Muscle layer of duodenum (tissue), 2 donors: ENCODE data around the gene USH2A.

ENCODE experiments used
- H3K27ac ChIP-seq: one replicate; pipeline ENCODE4 v1.7.0; 2013; ENCODE audit warnings: mild to moderate bottlenecking, low read length
- H3K27me3 ChIP-seq: one replicate; pipeline ENCODE4 v1.7.0; 2013; ENCODE audit warnings: low read depth, mild to moderate bottlenecking, control low read depth, low read length
- H3K36me3 ChIP-seq, 2 donors: one replicate each; pipeline ENCODE4 v1.7.0; 2013; ENCODE audit warnings: low read length in 2 of 2, control low read depth in 1 of 2, mild to moderate bottlenecking in 1 of 2; ENCODE audit not compliant: insufficient read depth in 2 of 2, control insufficient read depth in 1 of 2
- H3K4me1 ChIP-seq, 2 donors: one replicate each; pipeline ENCODE4 v1.7.0; 2013; ENCODE audit warnings: low read length in 2 of 2, mild to moderate bottlenecking in 2 of 2, control low read depth in 1 of 2, moderate library complexity in 1 of 2; ENCODE audit not compliant: insufficient read depth in 2 of 2, control insufficient read depth in 1 of 2
- H3K4me3 ChIP-seq, 2 donors: one replicate each; pipeline ENCODE4 v1.7.0; 2013; ENCODE audit warnings: low read length in 2 of 2, low read depth in 1 of 2, mild to moderate bottlenecking in 1 of 2
- H3K9me3 ChIP-seq, 2 donors: one replicate each; pipeline ENCODE4 v1.7.0; 2013; ENCODE audit warnings: low read length in 2 of 2, control low read depth in 1 of 2, mild to moderate bottlenecking in 1 of 2; ENCODE audit not compliant: control insufficient read depth in 1 of 2
- donor health status: healthy.

Gene USH2A

DNA sequence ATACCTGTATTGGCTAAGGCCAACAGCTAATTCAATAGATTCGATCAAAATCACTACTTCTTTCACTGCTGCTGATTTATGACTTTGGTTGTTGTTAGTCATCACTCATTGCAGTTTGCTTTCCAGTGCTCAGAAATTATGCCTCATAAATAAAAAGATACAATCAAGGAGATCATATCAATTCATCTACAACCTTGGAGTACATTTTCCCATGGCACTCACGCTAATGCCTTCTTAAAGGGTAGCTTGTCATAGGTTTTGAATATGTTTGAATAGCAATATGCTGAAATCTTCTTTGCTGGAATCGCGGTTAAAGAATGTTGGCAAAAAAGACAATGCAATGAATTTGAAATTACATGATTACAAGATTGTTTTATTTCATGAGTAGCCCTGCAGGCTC lies 766.2 kb downstream of the USH2A start:
- H3K4me1 ChIP-seq: no peaks in the 10 kb centered on the region
- no peaks in the 10 kb centered on the region for H3K27me3 ChIP-seq
- H3K27ac ChIP-seq: no peak overlapping the region
- no peak overlapping the region for H3K4me3 ChIP-seq
- H3K9me3 ChIP-seq: no peaks in the 10 kb centered on the region
- no peaks in the 10 kb centered on the region for H3K36me3 ChIP-seq

DNA sequence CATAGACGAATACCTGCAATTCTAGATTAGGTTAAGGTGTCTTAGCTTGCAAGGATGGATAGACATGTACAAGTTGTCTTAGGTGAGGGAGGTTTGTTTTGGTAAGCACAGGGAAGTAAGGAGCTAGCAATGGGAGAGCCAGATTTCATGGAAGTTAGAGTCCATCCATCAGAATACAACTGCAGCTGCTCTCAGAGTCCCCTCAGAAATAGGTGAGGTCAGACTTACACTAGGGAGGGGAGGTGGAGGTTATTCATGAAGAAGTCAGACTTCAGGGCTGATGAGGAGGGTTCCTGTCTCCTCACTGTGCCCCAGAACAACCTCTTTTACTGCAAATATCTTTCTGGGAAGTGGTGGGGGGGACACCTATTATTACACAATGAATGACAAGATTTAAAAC lies 770.9 kb downstream of the USH2A start:
- H3K27me3 ChIP-seq: no peaks in the 10 kb centered on the region
- H3K4me3 ChIP-seq: no peak overlapping the region
- no peak overlapping the region for H3K27ac ChIP-seq
- H3K36me3 ChIP-seq: no peaks in the 10 kb centered on the region
- H3K4me1 ChIP-seq: no peaks in the 10 kb centered on the region
- H3K9me3 ChIP-seq: no peaks in the 10 kb centered on the region

DNA sequence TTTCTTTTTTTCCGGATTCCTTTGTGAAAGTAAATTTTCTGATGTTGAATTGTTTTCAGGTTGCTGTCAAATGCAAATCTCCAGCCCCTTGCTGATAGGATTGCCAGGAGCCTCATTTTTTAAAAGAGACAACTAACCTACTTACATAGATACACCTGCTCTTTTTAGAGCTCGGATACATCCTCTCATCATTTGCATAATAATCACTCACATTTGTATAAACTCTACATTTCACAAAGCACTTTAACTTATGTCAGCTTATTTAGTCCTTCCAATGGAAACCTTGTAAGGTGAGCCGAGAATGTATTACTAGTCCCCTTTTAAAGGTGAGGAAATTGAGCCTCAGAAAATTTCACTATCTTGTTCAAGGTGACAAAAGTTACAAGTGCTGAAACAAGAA lies 771.4 kb downstream of the USH2A start:
- H3K4me3 ChIP-seq: no peak overlapping the region

DNA sequence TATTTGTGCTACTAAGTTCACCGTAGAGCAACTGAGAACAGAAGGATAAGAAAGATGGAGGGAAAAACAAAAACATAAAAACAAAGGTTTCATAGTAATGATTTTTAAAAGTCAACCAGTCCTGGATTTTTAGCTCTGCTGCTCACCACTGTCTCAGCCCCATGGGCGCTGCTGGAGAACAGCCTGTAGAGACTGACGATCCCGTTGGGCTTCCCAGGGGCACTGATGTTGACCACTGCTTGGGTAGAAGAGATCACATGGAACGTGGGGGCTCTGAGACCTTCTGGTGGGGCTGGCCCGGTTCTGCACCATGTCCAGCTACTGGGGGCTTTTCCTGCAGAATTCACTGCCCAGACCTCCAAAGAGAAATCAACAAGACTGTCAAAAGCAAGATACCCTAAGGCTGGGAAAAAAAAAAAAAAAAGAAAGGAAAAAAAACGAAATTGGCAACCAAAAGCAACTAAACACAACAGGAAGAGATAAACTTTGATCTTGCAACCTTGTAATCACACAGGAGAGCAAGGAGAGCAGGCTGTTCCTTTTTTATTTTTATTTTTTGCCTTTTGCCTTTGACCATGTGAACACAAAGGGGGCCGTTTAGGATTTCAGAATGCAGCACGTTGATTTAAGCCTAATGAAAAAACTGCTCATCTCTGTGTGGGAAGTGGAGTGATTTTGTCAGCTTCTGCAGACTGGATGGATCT lies 772.6 kb downstream of the USH2A start:
- no peaks in the 10 kb centered on the region for H3K36me3 ChIP-seq
- no peak overlapping the region for H3K27ac ChIP-seq

More for the DNA sequence above, 771.4 kb downstream of the USH2A start:
- Histone ChIP-seq H3K9me3 (no peaks in the 10 kb centered on the region), H3K4me1 (no peaks in the 10 kb centered on the region), H3K27me3 (no peaks in the 10 kb centered on the region), H3K36me3 (no peaks in the 10 kb centered on the region), H3K27ac (no peak overlapping the region)

DNA sequence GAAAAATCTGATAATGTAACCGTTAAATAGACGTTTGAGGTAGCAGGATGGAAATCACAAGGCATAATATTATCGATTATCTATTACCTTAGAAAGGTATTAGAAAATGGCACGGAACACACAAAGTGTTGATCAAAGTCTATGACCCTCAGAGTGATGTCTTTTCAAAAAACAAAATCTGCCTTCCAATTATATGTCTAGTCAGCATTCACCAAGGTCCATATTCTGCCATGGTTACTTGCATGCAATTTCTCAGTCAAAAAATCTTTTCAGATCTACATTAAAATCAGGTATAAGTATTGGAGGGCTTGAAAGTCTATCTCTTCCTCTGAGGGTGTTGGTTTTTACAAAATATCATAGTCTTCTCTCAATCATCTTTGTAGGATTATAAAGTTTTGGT lies 774.3 kb downstream of the USH2A start:
- Histone ChIP-seq H3K9me3 (no peaks in the 10 kb centered on the region), H3K36me3 (no peaks in the 10 kb centered on the region), H3K4me1 (no peaks in the 10 kb centered on the region), H3K27me3 (no peaks in the 10 kb centered on the region), H3K4me3 (no peak overlapping the region), H3K27ac (no peak overlapping the region)

More for the DNA sequence above, 772.6 kb downstream of the USH2A start:
- Histone ChIP-seq H3K4me1 (no peaks in the 10 kb centered on the region), H3K27me3 (no peaks in the 10 kb centered on the region), H3K9me3 (no peaks in the 10 kb centered on the region), H3K4me3 (no peak overlapping the region)

DNA sequence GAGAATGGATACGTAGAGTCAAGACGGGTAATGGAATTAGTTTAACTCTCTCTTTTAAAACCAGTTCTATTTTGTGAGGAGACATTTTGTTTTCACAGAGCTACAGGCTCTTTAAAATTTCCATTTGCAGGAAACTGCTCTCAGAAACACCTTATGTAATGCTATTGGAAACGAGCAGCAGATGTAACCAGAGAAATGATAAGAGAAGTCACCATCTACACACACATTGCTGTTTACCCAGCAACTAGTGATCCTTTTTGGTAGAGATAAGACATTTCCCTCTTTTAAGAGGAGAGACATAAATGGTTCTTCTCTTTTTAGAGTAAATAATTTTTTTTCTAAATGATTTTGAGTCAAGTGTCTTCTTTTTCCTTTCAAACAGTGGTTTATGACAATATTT lies 775.5 kb downstream of the USH2A start:
- no peak overlapping the region for H3K27ac ChIP-seq
- no peaks in the 10 kb centered on the region for H3K4me1 ChIP-seq
- no peaks in the 10 kb centered on the region for H3K27me3 ChIP-seq
- no peaks in the 10 kb centered on the region for H3K36me3 ChIP-seq
- no peak overlapping the region for H3K4me3 ChIP-seq
- H3K9me3 ChIP-seq: no peaks in the 10 kb centered on the region

DNA sequence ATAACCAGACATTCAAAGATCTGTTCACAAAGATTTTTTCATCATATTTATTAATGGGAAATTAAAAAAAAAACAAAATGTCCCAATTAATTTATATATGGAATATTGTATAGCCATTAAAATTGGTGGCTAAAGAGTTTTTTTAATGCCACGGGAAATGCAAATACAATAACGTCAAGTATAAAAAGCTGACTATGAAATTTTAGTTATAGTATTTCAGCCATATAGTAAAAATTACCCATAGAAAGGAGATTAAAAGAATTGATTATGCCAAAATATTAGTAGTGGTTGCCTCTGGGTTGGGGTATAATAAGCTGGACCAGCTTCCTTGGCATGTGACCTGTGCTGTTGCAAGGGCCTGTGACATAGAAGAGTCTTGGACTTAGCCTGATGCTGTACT lies 777.4 kb downstream of the USH2A start:
- H3K27ac ChIP-seq: no peak overlapping the region
- no peaks in the 10 kb centered on the region for H3K36me3 ChIP-seq
- no peak overlapping the region for H3K4me3 ChIP-seq
- H3K9me3 ChIP-seq: no peaks in the 10 kb centered on the region
- no peaks in the 10 kb centered on the region for H3K4me1 ChIP-seq
- no peaks in the 10 kb centered on the region for H3K27me3 ChIP-seq

DNA sequence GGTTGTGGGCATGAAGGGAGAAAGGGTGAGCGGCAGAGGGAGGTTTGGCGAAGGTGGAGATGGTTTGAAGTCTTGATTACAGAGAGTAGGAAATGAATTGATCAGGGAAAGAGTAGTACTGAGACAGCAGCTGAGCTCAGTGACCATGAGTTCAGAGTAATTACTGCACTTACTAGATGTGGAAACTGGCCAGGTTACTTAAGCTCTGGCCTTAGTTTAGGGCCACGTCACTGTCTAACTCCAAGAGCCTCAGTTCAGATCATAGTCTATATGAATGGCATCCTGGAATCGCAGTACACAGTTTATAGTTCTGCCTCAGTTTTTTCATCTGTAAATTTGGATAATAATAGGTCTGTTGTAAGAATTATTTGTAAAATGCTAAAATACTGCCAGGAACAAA lies 778.1 kb downstream of the USH2A start:
- Histone ChIP-seq H3K27ac (no peak overlapping the region), H3K27me3 (no peaks in the 10 kb centered on the region), H3K4me3 (no peak overlapping the region), H3K9me3 (no peaks in the 10 kb centered on the region), H3K36me3 (no peaks in the 10 kb centered on the region), H3K4me1 (no peaks in the 10 kb centered on the region)

DNA sequence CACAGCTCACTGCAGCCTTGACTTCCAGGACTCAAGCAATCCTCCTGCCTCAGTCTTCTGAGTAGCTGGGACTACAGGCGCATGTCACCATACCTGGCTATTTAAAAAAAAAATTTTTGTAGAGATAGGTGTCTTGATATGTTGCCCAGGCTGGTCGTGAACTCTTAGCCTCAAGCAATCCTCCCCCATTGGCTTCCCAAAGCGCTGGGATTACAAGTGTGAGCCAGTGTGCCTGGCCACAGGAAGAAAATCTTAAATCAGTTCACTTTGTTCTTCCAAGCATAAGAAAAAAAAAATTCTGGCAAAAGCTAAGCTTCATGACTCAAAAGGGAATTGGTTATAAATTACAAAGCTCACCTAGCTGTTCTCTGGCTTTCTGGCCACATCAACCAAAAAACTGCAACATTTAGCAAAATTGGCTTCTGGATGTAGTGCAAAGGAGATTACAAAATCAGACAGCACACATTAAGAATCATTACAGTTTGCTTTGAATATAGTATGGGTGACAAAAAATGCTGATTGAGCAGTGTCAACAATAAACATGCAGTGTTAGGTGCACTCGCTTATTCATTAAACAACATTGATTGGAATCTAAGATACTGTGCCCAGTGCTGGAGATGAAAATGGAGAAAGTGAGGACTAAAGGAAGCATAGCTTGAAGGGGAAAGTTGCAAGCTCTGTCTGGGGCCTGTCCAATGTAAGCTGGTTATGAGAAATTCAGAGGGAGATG lies 779.5 kb downstream of the USH2A start:
- H3K4me3 ChIP-seq: no peak overlapping the region
- H3K36me3 ChIP-seq: no peaks in the 10 kb centered on the region
- no peaks in the 10 kb centered on the region for H3K27me3 ChIP-seq
- H3K27ac ChIP-seq: no peak overlapping the region
- no peaks in the 10 kb centered on the region for H3K9me3 ChIP-seq
- no peaks in the 10 kb centered on the region for H3K4me1 ChIP-seq

DNA sequence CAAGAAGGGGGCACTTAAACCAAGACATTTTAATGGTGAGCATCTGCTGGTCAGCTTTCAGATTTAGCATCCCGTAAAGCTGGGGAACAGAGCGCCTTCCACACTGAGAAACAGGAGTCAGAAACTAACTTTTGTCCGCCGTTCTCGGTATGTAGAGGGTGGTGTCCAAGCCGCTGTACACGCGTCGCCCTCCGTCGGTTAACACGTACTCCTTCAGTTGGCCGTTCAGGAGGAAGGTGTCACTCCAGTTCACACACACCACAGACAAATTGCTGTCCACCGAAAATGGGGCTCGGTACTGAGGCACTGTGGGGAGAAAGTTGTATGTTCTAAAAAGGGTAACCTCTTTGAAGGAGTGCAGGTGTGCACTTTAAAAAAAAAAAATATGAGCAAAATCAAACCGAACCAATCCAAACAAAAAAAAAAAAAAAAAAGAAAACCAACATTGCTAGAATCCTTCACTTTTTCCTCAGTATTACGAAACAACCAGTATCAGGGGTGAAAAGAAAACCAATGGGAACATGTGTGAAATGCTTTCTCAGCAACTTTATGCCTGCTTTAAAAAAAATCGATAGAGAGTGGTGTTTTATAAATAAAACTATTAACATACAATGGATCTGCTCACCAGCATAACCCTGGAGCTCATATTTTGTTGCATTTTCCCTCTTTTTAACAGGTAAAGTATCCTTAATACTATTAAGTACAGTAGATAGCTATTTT lies 782.7 kb downstream of the USH2A start:
- no peaks in the 10 kb centered on the region for H3K27me3 ChIP-seq
- no peak overlapping the region for H3K4me3 ChIP-seq
- H3K4me1 ChIP-seq: peaks cover 4 to 8% of the 10 kb centered on the region in 2 donors
- H3K36me3 ChIP-seq: peaks cover 0 to 3% of the 10 kb centered on the region in 2 donors
- no peak overlapping the region for H3K27ac ChIP-seq
- no peaks in the 10 kb centered on the region for H3K9me3 ChIP-seq

DNA sequence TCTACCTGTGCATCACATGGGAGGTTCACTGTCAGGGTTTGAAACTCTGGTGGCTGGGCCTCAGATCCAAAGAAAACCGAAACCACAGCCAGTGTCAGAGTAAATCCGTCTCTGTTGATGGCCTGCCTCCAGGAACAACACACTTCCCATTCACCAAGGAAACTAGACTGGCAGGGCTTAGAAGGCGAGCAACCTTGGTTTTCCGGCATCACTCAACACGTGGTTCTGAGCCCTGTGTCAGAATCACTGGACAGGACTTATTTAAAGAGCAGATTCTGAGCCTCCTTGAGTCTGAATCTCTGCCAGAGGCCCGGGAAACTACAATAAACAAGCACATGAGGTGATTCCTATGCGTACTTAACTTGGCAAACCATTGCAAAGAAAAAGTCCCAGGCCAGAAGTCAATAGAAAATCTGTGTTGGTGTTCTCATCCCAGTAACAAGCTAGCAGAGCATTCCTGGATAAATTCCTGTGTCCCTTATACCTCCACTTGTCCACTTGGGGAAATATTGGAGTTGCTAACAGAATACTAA lies 786.1 kb downstream of the USH2A start:
- H3K27me3 ChIP-seq: no peaks in the 10 kb centered on the region
- no peaks in the 10 kb centered on the region for H3K9me3 ChIP-seq
- H3K27ac ChIP-seq: peak overlapping the region; percentile 43

More for the DNA sequence above, 786.1 kb downstream of the USH2A start:
- H3K36me3 ChIP-seq: peaks cover 0 to 3% of the 10 kb centered on the region in 2 donors
- peak overlapping the region in 1 of 2 donors; percentile 4 for H3K4me3 ChIP-seq
- peaks cover 4 to 8% of the 10 kb centered on the region in 2 donors for H3K4me1 ChIP-seq
